ENCODE measurements around the gene DRC1.

Gene DRC1

DNA sequence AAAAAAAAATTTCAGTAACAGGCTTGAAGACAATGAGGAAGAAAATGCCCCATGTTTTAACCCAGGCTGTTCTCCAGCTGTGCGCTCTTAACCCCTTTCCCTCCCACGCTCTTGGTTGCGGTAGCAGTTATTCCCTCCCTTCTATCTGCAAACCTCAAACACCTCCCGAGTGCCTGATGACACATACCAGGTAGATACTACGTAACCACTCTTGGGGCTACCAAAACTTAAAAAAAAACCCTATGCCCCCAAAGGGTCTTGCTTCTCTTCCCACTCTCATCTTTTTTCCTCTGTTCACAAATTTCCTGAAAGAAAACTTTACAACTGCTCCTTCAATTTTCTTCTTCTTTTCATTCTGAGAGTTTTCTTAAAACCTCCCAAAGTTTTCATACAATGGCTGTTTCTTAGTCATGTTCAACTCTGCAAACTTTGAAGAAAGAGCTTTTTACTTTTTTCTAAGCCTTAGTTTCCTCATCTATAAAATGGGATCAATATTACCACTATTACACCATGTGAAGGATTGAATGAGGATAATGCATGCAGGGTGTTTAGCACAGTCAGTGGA is 4.9 kb upstream of the DRC1 start:
- DNase-seq (ENCODE audit: low read depth in 1 of 2, low spot score in 1 of 2): peak in 1 of 2 donors; percentile 28

DNA sequence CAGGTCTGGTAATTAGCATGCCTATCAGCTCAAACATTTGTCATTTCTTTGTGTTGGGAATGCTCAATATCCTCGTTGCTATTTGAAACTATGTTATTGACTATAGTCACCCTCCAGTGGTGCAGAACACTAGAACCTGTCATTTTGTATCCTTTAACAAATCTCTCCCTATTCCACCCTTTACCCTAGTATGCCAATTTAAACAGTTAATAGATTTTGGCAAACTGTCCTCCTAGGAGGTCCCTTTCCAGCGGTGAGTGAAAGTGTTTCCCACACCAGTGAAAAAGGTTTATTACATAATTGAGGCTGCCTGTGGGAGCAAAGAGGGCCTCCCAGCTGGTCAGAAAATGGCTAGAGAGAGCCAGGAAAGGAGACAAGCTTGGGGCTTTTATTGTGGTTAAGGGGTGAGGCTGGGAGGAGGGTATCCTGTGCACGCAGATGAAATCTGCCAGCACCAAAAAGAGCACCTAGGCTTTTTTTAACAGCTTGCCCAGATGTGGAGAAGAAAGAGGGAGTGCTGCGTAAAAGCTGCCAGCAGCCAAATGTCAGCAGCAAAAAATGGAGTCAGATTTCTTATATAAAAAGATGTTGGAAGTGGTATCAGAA is 1.8 kb upstream of the DRC1 start:
- DNase-seq (ENCODE audit: low read depth in 1 of 2, low spot score in 1 of 2): no peak

DNA sequence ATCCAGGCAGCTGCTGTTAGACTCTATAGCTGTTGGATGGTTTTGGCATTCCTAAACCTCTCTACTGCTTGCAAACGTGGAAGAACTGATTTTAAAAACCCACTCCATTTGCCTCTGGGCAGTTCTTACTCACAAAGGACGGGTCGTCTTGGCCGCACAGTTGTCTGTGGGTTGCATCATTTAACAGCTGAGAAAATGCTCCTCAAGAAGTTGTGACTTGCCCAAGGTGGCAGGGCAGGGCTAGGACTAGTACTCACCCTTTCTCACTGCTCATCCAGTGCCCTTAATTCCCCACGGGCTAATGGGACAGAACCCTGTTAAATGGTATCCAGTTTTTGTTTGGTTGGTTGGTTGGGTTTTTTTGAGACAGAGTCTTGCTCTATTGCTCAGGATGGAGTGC is 997 bp upstream of the DRC1 start:
- DNase-seq (ENCODE audit: low read depth in 1 of 2, low spot score in 1 of 2): no peak

DNA sequence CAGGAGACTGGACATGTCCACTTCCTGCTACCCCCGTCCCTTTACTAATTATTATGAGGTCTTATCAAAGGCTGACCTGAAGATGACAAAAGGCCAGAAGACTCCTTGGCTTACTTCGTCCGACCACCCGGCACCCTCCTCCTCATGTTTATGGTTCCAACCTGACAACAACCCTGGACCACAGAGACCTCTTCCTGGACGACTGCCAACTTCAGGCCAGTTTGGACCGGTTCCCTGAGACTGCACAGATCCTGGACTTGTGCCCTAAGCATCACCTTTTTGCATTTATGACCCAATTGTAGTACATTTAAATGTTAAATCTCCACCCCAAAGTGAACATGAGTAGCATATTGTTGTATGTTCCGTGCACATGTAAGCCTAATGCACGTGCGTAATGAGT is 5.8 kb downstream of the DRC1 start:
- no peak for DNase-seq (ENCODE audit: low read depth in 1 of 2, low spot score in 1 of 2)

DNA sequence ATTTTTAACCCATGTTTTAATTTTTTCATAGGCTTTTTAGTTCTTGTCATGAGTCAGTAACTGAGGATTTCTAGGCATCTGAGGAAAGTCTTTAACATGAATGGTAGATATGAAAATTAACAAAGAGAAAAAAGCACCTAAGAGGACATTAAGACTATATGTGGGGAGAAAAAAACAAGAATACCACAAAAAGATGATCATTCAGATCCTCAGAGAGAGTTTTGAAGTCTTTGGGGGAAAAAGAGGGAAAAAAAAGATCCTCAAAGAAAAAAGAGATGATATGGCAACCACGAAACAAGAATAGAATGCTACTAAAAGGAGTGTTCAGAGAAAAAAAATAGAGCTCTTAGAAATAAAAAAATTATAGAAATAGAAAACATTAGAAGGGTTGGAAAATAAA is 8.1 kb downstream of the DRC1 start:
- no peak for DNase-seq (ENCODE audit: low read depth in 1 of 2, low spot score in 1 of 2)

DNA sequence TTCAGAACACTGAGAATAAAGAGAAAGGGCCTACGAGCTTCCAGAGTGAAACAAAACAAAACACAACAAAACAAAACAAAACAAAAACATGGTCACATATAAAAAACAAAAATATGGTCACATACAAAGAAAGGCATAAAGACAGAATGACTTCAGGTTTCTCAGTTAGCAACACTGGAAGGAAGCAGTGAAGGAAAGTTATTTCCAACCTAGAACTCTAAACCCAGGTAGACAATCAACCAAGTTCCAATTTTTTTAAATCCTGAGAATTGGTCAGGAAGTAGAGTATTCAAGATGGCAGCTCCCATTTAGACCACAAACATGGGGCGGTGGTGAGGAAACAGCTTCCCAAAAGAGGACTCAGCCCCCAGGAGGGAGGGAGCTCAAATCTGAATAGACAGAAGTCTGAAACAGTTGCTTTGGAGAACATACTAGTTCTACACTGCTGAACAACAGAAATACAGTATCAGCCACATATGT is 9.1 kb downstream of the DRC1 start:
- DNase-seq (ENCODE audit: low read depth in 1 of 2, low spot score in 1 of 2): no peak

DNA sequence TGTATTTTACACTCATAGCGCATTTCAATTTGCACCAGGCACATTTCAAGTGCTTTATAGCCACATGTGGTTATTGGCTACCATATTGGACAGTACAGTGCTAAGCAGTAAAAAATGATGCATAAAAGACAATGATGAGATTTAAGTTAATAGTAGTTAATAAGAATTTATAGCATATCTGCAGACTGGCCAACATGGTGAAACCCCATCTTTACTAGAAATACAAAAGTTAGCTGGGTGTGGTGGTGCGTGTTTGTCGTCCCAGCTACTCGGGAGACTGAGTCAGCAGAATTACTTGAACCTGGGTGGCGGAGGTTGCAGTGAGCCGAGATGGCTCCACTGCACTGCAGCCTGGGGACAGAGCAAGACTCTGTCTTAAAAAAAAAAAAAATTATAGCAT is 9.7 kb downstream of the DRC1 start:
- DNase-seq (ENCODE audit: low read depth in 1 of 2, low spot score in 1 of 2): no peak

DNA sequence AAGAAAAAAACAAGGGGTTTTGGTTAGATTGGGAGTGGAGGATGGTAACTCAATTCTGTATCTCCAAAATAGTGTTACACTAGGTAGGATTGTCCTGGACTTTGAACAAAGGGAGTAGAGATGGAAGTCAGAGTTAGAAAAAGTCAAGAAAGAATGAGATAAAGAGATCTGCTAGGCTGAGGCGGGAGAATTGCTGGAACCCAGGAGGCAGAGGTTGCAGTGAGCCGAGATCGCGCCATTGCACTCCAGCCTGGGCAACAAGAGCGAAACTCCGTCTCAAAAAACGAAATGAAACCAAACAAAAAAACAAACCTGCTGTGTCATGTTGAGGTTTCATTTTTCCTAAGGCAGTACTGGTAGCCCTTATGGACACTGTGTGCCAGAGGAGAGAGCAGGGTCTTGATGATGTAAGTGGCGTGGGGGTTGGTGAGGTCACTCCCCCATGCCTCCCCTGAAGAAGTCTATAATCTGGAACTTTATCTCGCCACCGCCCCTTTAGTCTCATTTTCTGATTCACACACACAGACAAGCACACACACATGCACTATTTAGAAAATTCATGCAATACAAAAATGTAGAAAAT is 10.5 kb downstream of the DRC1 start:
- no peak for DNase-seq (ENCODE audit: low read depth in 1 of 2, low spot score in 1 of 2)

DNA sequence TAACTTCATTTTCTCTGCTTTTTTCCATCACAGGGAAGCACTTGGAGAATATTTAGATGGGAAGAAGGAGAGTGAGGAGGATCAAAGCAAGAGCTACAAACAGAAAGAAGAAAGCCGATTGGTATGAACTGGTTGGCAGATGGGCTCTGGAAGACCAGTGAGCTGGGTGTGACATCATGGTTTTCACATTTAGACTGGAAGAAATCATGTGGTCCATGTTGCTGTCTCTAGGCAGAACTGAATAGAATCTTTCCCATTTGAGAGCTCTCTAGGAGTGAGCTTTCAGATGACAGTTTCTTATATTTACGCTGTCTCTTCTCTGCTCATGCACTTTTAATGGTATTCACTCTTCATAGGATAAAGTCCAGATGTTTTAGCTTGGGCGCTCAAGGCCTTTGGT is 12.6 kb downstream of the DRC1 start:
- no peak for DNase-seq (ENCODE audit: low read depth in 1 of 2, low spot score in 1 of 2)

DNA sequence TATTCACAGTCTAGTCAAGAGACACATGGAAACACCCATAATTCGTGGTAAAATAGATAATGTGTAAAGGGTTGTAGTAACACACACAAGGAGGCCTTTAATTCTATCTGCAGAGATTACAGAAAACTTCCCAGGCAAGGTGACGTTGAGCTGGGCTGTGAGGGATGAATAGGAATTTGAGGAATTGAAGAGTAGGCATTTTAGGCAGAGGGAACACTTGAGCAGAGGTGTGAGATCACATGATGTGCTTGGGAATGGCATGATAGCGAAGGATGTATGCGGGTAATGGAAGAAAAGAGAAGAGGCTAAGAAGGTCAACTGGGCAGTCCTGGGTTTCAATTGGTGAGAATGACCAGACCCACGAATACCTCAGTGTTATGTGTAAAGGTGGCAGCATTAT is 20.2 kb downstream of the DRC1 start:
- no peak for DNase-seq (ENCODE audit: low read depth in 1 of 2, low spot score in 1 of 2)

DNA sequence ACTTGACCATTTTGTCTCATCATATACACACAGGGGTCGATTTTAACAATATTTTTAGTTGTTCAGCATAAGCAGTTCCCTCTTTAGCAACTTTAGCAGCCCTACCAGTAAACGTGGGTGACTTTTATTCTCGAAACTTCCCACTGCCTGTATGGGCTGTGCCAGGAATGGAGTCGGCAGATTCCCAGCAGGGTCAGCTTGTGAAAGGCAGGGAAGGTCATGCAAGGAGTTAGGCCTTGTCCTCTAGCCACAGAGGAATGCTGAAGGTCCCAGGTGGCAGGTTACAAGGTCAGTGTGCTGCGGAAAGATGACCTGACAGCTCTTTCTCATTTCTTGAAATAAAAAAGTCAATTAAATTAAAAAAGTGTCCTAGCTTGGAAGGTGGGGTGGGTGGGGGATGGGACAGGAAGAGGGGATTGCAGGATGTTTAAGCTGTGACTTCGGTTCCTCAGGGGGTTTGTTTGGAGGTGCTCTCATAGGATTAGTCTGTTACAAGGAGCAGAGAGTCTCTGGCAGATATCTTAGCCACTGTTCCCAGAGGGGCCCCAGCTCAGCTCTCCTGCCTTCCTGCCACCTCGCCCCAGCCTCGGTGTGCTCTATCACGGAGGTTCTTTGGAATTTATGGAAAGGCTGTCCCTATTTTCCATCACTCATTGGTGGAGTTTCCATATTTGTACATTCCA is 21.4 kb downstream of the DRC1 start:
- DNase-seq (ENCODE audit: low read depth in 1 of 2, low spot score in 1 of 2): no peak

DNA sequence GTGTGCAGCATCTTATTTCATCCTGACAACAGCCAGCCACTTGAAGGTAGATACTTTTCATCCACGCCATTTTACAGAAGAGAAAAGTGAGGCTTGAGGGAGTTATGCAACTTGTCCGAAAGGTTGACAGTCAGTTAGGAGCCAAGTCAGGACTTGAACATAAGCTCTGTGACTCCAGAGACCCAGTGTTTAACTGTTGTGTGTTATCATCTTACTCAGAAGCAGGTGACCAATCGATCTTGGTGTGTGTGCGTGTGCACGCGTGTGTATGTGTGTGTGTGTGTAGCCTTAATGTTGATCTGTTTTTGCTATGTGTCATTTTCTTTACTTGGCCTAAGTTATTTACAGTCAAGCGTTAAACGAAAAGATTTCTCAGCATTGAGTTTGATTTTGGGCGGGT is 22.0 kb downstream of the DRC1 start:
- no peak for DNase-seq (ENCODE audit: low read depth in 1 of 2, low spot score in 1 of 2)

DNA sequence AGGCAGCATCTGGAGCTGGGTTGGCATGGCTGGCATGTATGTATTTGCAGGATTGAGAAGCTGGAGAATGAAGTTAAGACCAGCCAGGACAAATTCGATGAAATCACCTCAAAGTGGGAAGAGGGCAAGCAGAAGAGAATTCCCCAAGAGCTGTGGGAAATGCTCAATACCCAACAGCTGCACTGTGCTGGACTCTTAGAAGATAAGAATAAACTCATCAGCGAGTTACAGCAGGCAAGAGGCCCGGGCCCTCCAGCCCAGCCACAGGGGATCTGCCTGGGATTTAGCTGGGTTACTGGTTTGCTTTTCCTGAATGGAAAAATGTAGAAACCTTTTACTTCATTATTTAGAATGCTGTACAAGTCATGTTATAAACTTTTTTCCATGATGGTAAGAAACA is 22.5 kb downstream of the DRC1 start:
- no peak for DNase-seq (ENCODE audit: low read depth in 1 of 2, low spot score in 1 of 2)

DNA sequence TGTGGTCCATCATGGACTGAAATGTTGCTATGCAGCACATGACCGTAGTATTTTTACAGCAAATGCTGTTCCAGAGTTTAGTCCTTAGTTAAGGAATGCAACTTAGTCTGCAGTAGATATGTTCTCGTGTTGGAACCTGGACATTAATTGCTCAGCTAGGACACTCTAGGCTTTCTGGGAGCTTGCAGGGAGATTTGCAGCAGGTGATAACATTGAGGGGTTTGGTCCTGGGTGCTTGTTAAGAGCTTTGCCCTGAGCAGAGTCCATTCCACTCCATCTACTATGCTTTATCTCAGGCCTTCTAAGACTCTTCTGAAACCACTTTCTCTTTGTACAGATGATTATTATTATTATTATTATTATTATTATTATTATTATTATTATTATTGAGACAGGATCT is 27.1 kb downstream of the DRC1 start:
- no peak for DNase-seq (ENCODE audit: low read depth in 1 of 2, low spot score in 1 of 2)

DNA sequence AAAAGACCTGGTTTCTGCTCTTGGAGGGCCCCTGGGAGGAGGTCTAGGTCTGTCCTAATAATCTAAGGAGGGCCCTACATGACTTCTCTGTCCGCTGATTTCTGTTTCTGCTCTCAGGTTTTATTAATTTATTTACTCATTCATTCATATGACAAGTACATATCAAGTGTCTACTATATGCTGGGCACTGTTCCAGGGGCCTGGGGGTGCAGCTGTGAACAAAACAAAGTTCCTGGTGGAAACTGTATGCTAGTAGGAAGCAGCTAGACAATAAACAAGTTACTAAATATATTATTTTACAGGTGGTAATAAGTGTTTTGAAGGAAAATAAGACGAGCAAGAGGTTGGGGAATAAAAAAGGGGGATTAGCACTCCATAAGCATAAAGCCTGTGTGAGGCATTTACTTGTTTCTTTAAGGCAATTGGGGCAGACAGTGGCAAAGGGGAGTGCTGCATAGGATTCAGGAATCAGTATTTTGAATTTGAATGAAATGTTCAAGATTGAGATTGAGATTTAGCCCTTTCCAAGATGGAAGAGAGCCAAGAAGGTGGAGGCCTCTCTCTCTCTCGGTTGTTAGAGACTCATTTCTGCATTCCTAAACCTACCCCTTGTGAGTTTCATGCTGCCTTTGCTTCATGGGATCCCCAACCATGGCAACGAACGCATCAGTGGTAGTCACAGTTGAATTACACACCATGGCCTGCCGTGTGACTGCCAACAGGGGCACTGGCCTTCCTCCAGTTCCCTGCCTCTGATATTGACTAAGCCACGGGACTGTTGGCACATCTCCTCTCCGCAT is 28.3 kb downstream of the DRC1 start:
- no peak for DNase-seq (ENCODE audit: low read depth in 1 of 2, low spot score in 1 of 2)

DNA sequence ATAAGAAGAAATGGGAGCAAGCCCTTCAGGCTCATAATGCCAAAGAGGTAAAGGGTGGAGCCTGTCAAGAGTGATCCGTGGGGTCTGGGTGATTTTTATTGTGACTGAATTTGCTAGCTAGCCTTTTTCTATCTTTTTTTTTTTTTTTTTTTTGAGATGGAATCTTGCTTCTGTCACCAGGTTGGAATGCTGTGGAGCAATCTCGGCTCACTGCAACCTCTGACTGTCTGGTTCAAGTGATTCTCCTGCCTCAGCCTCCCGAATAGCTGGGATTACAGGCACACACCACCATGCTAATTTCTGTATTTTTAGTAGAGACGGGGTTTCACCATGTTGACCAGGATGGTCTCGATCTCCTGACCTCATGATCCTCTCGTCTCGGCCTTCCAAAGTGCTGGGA is 29.1 kb downstream of the DRC1 start:
- no peak for DNase-seq (ENCODE audit: low read depth in 1 of 2, low spot score in 1 of 2)

DNA sequence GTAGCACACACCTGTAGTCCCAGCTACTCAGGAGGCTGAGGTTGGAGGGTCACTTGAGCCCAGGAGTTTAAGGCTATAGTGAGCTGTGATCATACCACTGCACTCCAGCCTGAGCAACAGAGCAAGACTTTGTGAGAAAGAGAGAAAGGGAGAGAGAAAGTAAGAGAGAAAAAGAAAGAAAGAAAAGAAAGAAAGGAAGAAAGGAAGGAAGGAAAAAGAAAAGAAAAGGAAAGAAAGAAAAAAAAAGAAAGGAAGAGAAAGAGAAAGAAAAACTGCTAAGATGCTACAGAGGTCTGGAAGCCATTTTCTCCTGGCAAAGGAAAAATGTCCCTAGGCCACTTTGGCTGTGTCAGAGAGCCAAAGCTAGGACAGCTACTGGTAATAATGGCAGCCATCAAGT is 30.6 kb downstream of the DRC1 start:
- DNase-seq (ENCODE audit: low read depth in 1 of 2, low spot score in 1 of 2): no peak

DNA sequence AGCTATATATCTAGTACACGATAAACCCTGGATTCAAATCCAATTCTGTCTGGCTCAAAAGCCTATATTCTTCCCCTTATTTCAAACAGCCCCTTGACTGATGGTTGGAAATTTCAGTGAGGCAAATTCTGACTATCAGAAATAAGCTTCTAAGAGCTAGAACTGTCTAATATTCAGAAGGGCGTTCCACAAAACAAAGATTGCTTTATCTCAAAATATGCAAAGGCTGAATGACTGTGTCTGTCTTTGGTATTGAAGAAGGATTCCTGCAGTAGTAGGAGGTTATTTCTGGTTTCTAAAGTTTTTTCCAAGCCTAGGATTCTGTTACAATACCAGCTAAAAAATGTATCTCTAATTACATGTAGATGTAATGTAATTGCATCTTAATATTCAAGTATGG is 31.1 kb downstream of the DRC1 start:
- DNase-seq (ENCODE audit: low read depth in 1 of 2, low spot score in 1 of 2): no peak

DNA sequence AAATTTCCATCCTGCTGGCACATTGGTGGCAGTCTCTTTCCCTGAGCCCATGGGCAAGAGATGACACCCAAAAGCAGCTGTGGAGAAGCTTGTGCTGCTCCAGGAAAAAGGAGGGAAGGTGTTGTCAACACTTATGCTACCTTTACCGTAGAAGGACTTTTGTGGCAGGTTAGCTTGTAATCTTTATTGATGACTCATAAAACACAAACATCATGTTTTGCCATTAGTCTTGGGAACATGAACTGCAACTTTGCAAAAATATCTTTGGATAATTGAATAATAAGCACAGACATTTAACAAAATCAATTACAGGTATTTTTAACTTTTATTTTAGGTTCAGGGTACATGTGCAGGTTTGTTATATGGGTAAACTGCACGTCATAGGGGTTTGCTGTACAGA is 33.4 kb downstream of the DRC1 start:
- no peak for DNase-seq (ENCODE audit: low read depth in 1 of 2, low spot score in 1 of 2)

DNA sequence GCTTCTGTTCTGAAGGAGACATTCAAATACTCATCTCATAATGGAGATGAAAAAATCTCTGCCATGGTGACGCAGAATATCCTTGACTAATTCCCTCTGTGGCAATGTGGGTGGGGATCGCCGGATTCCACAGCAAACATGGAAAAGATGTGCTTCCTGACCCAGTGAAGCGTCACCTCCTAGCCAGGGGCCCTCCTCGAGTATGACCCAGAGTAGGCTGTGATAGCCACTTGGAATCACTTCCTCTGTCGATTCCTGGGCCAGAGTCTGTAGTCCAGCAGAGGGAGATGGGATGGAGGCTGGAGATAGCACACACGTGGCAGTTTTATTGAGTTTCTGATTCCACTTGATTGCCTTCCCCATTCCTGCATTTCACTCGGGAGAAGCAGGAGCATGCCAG is 36.8 kb downstream of the DRC1 start:
- no peak for DNase-seq (ENCODE audit: low read depth in 1 of 2, low spot score in 1 of 2)

DNA sequence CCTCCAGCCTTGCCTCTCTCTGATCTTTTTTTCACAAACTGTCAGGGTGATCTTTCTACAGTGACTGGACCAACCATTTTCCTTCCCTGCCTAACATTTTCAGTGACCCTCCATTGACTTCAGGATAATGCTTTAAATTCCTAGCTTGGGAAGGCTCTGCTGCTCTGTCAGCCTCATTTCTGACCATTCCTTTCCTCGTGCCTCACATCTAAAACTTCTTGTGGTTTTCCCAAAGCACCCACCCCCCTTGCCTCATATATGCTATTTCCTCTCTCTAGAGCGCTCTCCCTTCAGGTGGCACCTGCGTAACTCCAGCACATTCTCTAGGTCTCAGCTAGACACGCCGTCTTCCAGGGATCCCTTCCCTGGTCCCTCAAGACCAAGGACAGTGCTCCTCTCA is 37.2 kb downstream of the DRC1 start:
- no peak for DNase-seq (ENCODE audit: low read depth in 1 of 2, low spot score in 1 of 2)

DNA sequence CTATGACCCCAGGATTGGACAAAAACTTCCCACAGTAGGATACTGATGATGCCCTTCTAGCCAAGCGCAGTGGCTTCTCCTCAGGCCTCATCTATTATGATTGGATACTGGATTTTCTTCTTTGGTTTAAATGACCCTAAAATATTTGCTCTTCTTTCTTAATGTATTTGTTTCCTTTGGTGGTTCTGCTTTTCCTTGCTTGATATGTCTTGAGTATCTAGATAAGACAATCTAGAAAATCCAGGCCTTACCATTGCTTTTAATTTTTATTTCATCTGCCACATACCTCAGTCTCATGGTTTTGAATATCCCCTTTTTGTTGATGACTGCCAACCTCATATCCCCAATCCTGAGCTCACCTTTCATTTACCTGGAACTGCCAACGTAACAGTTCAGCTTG is 40.6 kb downstream of the DRC1 start:
- DNase-seq (ENCODE audit: low read depth in 1 of 2, low spot score in 1 of 2): no peak
